Non-pigmented ciliary epithelial cell (primary cell): ENCODE results near the gene PLXNC1.

ENCODE experiments used
- DNase-seq: peaks from one replicate; pipeline ENCODE4 v3.0.0-alpha.2; 2010; ENCODE audit warnings: low read depth

The PLXNC1 gene

GRCh38 chr12:94265539-94265938 lies 117.2 kb downstream of the PLXNC1 start:
- DNase-seq: no peak

- DNase-seq: no peak
Measured at GRCh38 chr12:94265966-94266745, 117.8 kb downstream of the PLXNC1 start.

DNA sequence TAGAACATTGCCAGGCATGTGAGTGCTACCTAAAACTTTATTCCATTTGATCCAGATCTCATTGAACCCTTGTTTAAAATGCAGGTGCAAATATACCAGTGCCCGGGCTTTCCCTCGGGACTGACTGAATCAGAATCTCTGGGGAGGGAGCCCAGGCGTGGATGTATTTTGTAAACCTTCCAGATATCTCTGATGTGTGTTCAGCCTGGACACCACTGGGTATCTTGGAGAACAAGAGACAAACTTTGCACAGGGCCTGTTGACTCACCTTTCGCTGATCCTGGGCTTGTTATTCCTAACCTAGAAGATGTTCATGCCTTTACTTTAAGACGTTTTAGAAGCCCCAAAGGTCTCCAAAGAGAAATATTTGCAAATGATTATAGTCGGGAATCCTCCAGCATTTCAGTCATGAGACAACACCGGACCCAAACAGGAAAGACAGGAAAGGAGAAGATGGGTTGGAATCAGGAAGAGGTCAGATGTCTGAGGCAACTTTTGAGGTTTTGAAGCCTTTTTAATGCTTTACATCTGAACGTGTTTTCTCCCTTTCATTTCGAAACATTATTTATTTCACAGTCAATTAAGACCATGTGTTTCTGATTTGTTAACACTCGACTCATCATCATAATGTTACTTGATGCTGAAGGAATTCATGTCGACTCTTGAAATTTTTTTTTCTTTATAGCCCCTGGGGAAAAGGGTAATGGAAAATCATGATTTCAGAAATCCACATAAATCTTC lies 118.6 kb downstream of the PLXNC1 start:
- peak; percentile 24 for DNase-seq

DNA sequence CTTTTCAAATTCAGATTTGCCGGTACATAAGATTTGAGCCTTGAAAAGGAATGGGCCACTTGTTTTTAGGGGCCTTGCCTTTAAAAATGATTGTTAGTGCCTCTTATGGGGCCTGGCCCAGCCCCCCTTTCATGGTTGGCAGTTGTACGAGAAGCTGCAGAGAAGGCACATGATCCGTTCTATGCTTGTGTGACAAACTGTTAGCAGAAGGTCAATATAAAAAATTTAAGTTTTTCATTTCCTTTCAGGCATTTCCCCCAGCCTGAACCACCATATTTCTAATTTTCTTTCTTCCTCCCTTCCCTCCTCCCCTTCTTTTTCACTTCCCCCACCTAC lies 119.1 kb downstream of the PLXNC1 start:
- DNase-seq: no peak

- no peak for DNase-seq
Measured at GRCh38 chr12:94267921-94268471, 119.6 kb downstream of the PLXNC1 start.

GRCh38 chr12:94269316-94269999 lies 121.1 kb downstream of the PLXNC1 start:
- DNase-seq: no peak

- DNase-seq: no peak
Measured at GRCh38 chr12:94271351-94271750, 123.0 kb downstream of the PLXNC1 start.

GRCh38 chr12:94272280-94272679 lies 123.9 kb downstream of the PLXNC1 start:
- no peak for DNase-seq

- DNase-seq: no peak
Measured at GRCh38 chr12:94273272-94273671, 124.9 kb downstream of the PLXNC1 start.

DNA sequence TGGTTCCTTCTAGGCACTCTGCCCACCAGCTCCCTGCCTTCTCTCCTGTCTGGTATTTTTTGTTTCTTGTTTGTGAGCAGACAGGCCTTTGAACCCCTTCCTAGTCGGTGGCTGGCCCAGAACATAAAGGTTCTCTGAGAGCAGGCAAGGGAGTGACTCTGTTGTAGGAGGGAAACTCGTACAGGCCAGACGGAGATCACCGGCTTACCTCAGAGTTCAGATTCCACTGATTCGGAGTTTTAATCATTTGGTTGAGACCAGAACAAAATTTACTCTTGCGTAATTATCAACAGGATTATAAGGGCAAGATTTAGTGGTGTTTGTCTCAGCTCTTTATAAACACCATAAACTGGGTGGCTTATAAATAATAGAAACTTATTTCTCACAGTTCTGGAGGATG lies 128.3 kb downstream of the PLXNC1 start:
- DNase-seq: no peak

GRCh38 chr12:94277426-94278000 lies 129.1 kb downstream of the PLXNC1 start:
- no peak for DNase-seq

GRCh38 chr12:94280063-94280462 lies 131.7 kb downstream of the PLXNC1 start:
- no peak for DNase-seq

GRCh38 chr12:94282675-94283074 lies 134.3 kb downstream of the PLXNC1 start:
- DNase-seq: no peak

- no peak for DNase-seq
Measured at GRCh38 chr12:94284046-94284445, 135.7 kb downstream of the PLXNC1 start.

GRCh38 chr12:94284859-94285258 lies 136.5 kb downstream of the PLXNC1 start:
- DNase-seq: no peak

- DNase-seq: no peak
Measured at GRCh38 chr12:94285943-94286582, 137.7 kb downstream of the PLXNC1 start.

DNA sequence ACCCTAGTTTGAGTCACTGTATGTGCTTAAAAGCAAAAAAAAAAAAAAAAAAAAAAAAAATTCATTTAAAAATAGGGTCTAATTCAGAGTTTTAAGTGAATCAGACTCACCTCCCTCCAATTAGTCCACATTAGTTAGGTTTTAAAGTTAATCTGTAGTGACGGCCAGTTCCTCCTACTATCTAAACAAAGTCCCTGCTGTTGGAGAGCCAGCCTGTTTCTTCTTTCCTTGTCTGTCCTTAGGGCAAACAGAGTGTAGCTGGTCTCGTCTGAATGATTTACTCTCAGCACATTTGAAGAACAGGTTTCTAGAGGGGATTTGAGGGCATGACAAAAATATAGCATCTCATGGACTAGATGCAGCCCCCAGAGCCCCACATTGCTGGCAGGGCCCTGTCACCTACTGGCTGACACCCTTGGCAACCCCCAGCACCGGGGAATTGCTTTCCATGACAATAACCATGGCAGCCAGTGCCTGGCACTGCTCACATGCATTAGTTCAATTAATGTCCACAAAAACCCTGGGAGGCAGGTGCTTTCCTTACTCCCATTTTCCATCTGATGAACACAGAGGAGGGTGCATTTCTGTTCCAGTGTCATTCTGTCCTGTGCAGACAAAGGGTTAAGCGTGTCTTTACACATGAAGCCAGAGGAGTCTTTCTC lies 138.3 kb downstream of the PLXNC1 start:
- no peak for DNase-seq

DNA sequence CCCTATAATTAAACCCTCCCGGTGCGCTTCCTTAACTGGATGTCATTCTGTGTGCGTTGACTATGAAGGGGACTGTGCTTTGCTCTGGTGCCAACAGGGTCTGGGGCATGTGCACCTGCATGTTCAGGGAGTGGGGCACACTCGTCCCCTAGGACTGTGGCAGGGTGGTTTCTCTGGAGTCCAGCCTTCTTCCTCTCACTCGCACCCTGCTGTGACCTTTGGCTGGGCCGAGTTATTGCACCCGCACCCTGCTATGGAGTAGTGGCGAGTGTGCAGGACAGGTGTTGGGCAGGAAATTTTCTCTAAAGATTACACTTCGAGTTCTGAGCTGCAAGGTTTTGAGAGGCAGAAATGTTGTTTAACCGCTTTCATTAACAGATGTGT lies 138.9 kb downstream of the PLXNC1 start:
- no peak for DNase-seq

DNA sequence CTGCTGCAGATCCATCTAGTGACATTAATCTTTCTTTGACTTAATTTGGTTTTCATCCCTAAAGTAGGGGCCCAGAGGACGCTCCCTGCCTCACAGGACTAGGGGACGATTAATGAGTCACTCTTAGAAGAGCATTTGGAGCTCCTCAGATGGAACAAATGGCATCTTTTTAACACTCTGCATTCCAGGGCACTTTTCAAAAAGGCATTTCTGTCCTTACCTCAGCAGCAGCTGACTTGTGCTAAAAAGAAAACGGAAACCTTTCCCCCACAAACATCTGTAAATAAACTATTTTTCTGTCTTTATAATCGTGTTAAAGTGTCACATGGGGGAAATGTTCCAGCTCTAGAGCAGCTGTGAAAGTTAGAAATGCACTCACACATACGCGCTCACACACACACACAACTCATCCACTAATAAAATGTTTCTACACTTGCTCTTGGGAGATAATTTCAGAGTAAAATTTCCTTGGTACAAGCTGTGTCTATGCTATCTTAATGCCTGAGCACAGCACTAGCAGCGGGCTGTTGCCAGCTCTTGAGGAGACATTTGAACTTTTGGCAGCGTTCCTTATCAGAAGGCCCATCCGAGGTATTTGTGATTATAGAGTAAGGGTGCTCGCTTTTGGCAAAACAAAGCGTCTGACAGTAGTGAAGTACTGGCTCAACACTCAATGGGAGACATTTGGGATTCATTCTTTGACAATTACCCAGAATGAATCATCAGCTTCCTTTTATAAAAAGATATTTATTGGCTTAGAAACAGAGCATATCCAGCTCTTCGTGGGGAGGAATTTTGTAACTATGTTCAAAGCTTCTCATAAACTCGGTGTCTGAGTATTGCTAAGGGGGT lies 141.3 kb downstream of the PLXNC1 start:
- peak; percentile 44 for DNase-seq

DNA sequence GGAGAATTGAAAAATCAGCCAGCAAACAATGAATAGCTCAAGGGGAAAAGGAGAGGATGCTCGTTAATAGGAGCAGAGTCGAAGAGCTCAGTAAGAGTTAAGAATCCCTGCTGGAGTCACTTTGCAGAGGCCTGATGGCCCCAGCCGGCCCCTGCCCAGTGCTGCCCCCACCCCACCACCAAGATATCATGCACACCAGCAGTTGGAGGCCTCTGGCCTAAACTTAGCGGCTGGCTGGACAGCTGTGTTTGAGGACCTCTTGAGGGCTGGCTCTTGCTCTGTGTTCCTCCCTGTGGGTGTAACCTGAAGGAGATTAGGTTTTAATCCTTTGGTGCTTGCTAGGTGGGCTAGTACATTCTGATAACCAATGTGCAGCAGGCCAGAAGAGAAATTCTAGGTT lies 142.0 kb downstream of the PLXNC1 start:
- no peak for DNase-seq
